Measurements from ENCODE around the gene WDR49.
A peak's percentile ranks its signal among the peaks of the same experiment; 100 is the strongest.

Gene WDR49

DNA sequence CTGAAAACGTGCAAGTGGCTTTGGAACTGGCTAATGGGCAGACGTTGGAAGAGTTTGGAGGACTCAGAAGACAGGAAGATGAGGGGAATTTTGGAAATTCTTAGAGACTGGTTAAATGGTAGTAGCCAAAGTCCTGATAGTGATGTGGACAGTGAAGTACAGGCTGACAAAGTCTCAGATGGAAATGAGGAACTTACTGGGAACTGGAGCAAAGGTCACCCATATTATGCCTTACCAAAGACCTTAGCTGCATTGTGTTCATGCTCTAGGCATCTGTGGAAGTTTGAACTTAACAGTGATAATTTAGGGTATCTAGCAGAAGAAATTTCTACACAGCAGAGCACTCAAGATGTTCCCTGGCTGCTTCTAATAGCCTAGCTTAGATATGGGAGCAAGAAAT, 151.3 kb downstream of the WDR49 start:
- TF ChIP-seq, protein P1, sequence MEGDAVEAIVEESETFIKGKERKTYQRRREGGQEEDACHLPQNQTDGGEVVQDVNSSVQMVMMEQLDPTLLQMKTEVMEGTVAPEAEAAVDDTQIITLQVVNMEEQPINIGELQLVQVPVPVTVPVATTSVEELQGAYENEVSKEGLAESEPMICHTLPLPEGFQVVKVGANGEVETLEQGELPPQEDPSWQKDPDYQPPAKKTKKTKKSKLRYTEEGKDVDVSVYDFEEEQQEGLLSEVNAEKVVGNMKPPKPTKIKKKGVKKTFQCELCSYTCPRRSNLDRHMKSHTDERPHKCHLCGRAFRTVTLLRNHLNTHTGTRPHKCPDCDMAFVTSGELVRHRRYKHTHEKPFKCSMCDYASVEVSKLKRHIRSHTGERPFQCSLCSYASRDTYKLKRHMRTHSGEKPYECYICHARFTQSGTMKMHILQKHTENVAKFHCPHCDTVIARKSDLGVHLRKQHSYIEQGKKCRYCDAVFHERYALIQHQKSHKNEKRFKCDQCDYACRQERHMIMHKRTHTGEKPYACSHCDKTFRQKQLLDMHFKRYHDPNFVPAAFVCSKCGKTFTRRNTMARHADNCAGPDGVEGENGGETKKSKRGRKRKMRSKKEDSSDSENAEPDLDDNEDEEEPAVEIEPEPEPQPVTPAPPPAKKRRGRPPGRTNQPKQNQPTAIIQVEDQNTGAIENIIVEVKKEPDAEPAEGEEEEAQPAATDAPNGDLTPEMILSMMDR (IDR thresholded peaks at IDR 0.05; ENCODE audit: insufficient read depth, missing control alignments): no peak
- FAIRE-seq: no peak
- no peak for DNase-seq (ENCODE audit: insufficient read length, low spot score)

DNA sequence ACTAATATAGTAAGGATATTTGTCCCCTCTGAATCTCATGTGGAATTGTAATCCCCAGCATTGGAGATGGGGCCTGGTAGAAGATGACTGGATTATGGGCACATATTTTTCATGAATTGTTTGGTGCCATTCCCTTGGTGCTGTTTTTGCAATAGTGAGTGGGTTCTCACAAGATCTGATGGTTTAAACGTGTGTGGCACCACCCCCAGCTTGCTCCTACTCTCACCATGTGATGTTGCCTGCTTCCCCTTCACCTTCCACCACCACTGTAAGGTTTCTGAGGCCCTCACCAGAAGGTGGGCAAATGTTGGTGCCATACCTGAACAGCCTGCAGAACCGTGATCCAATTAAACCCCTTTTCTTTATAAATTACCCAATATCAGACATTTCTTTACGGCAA, 151.8 kb downstream of the WDR49 start:
- DNase-seq (ENCODE audit: insufficient read length, low spot score): no peak
- FAIRE-seq: no peak
- TF ChIP-seq, protein P1 (IDR thresholded peaks at IDR 0.05; ENCODE audit: insufficient read depth, missing control alignments): no peak

DNA sequence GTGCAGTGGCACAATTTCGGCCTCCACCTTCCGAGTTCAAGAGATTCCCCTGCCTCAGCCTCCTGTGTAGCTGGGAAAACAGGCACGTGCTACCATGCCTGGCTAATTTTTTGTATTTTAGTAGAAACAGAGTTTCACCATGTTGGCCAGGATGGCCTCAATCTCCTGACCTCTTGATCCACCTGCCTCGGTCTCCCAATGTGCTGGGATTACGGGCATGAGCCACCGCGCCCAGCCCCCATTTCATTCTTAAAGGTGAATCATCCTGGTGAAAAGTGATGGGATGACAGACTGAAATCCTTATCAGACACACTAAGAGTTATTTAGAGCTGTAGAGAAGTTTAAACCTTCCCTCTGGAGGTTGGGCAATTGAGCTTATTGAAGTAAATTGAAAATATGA, 155.8 kb downstream of the WDR49 start:
- FAIRE-seq: no peak
- no peak for DNase-seq (ENCODE audit: insufficient read length, low spot score)
- TF ChIP-seq, protein P1 (IDR thresholded peaks at IDR 0.05; ENCODE audit: insufficient read depth, missing control alignments): no peak

- FAIRE-seq (no peak), DNase-seq (ENCODE audit: insufficient read length, low spot score) (no peak)
- TF ChIP-seq, protein P1 (IDR thresholded peaks at IDR 0.05; ENCODE audit: insufficient read depth, missing control alignments): peak; percentile 35
Observed at GRCh38 chr3:167493244-167493643, 160.5 kb downstream of the WDR49 start.

DNA sequence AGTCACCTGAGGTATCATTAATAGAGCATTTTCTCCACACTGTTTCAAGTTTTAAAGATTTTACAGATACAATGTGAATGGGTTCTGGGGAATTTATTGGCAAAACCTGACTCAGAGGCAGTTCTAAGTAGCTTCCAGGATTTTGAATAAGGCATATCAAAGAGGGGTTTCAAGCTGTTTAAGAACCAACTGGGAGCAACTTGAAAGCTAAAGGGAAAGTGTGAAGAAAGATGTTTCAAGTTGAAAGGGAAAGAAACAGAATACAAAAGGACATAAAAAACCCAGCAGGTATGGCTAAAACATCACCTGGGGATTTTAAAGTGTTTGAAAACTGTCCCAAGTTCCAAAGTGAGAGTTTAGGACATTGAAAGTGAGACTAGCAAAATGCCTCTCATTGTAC, 162.1 kb downstream of the WDR49 start:
- TF ChIP-seq, protein P1 (IDR thresholded peaks at IDR 0.05; ENCODE audit: insufficient read depth, missing control alignments): no peak
- FAIRE-seq: no peak
- DNase-seq (ENCODE audit: insufficient read length, low spot score): no peak

DNA sequence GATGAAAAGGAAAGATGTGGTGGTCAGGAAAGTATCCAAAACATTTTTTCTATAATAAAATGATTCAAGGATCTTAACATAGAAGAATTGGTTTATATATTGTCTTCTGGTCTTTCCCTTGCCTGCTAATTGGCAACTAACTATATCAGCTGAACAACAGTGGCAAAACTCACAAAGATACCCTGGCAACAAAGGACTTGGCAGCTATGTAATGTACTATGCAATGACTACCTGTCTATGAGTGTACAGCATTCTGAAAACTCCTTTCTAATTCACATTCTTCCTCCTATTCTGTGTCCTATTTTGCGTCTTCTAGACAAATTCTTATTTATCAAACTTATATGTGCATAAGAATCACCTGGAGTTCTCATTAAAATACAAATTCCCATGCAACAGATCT, 164.2 kb downstream of the WDR49 start:
- DNase-seq (ENCODE audit: insufficient read length, low spot score) (no peak), FAIRE-seq (no peak)
- TF ChIP-seq, protein P1 (IDR thresholded peaks at IDR 0.05; ENCODE audit: insufficient read depth, missing control alignments): no peak

DNA sequence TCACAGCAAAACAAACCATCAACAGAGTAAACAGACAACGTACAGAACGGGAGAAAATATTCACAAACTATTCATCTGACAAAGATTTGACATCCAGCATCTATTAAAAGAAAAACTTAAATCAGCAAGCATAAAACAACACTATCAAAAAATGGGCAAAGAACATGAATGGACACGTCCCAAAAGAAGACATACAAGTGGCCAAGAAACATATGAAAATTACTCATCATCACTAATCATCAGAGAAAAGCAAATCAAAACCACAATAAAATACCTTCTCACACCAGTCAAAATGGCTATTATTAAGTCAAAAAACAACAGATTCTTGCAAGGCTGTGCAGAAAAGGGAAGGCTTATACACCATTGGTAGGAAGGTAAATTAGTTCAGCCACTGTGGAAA, 166.2 kb downstream of the WDR49 start:
- TF ChIP-seq, protein P1 (IDR thresholded peaks at IDR 0.05; ENCODE audit: insufficient read depth, missing control alignments): no peak
- FAIRE-seq: no peak
- no peak for DNase-seq (ENCODE audit: insufficient read length, low spot score)

Data from D721Med (cell line).